Measurements from ENCODE around the gene JRKL. TPM values are rescaled to one million over a fixed set of nuclear protein-coding genes. Genes with fewer than 3 reads are reported as not detected.

Gene JRKL
- total RNA-seq, 1 donor from 2014 or later, result 7.2 TPM

DNA sequence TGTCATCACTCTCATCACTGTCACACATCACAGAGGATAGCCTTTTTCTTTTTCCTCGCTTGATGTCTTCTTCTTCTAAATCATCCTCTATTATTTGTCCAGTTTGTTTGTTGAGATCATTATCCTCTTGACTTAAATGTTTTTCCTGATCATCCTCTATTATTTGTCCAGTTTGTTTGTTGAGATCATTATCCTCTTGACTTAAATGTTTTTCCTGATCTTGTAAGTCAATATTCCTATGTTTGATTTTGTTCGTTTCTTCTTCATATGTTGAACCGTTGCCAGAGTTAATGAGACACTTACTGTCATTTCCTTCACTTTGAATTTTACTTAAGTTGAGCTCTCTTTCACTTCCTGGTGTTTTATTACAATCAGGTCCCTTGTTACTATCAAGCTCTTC lies 5.7 kb upstream of the JRKL start:
- Mint-ChIP-seq H3K27me3 (ENCODE audit: unreplicated experiment) (no peaks in the 10 kb centered on the region), H3K4me3 (ENCODE audit: unreplicated experiment) (no peak overlapping the region), H3K27ac (ENCODE audit: unreplicated experiment) (no peak overlapping the region), H3K36me3 (ENCODE audit: low read depth, unreplicated experiment) (no peaks in the 10 kb centered on the region), H3K9me3 (ENCODE audit: unreplicated experiment) (no peaks in the 10 kb centered on the region), H3K4me1 (ENCODE audit: unreplicated experiment) (peaks cover 5% of the 10 kb centered on the region)
- TF ChIP-seq, protein P1, sequence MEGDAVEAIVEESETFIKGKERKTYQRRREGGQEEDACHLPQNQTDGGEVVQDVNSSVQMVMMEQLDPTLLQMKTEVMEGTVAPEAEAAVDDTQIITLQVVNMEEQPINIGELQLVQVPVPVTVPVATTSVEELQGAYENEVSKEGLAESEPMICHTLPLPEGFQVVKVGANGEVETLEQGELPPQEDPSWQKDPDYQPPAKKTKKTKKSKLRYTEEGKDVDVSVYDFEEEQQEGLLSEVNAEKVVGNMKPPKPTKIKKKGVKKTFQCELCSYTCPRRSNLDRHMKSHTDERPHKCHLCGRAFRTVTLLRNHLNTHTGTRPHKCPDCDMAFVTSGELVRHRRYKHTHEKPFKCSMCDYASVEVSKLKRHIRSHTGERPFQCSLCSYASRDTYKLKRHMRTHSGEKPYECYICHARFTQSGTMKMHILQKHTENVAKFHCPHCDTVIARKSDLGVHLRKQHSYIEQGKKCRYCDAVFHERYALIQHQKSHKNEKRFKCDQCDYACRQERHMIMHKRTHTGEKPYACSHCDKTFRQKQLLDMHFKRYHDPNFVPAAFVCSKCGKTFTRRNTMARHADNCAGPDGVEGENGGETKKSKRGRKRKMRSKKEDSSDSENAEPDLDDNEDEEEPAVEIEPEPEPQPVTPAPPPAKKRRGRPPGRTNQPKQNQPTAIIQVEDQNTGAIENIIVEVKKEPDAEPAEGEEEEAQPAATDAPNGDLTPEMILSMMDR (IDR thresholded peaks at IDR 0.05; ENCODE audit: unreplicated experiment), result no peak
- DNase-seq (ENCODE audit: low spot score), result no peak

DNA sequence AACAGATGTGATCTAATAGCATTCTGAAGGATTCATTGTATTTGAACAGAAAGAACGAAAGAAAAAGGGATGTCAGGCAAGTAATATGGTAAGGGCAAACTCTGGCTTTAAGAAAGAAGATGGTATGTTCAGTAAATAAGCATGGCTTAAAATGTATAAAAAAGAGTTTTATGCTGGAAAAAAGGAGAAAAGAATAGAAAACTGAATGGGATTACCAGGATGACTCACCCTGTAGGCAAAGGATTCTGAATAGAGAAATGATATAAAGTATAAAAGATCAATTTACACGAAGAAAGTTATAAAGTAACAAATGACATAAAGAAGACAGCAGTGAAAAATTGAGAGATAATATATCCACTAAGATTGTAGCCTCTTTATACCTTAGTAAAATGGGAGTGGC lies 4.6 kb upstream of the JRKL start:
- no peak for DNase-seq (ENCODE audit: low spot score)
- Mint-ChIP-seq H3K9me3 (ENCODE audit: unreplicated experiment) (no peaks in the 10 kb centered on the region), H3K27ac (ENCODE audit: unreplicated experiment) (no peak overlapping the region), H3K27me3 (ENCODE audit: unreplicated experiment) (peaks cover 3% of the 10 kb centered on the region), H3K36me3 (ENCODE audit: low read depth, unreplicated experiment) (no peaks in the 10 kb centered on the region), H3K4me3 (ENCODE audit: unreplicated experiment) (no peak overlapping the region), H3K4me1 (ENCODE audit: unreplicated experiment) (peaks cover 8% of the 10 kb centered on the region)
- TF ChIP-seq, protein P1 (IDR thresholded peaks at IDR 0.05; ENCODE audit: unreplicated experiment), result no peak

DNA sequence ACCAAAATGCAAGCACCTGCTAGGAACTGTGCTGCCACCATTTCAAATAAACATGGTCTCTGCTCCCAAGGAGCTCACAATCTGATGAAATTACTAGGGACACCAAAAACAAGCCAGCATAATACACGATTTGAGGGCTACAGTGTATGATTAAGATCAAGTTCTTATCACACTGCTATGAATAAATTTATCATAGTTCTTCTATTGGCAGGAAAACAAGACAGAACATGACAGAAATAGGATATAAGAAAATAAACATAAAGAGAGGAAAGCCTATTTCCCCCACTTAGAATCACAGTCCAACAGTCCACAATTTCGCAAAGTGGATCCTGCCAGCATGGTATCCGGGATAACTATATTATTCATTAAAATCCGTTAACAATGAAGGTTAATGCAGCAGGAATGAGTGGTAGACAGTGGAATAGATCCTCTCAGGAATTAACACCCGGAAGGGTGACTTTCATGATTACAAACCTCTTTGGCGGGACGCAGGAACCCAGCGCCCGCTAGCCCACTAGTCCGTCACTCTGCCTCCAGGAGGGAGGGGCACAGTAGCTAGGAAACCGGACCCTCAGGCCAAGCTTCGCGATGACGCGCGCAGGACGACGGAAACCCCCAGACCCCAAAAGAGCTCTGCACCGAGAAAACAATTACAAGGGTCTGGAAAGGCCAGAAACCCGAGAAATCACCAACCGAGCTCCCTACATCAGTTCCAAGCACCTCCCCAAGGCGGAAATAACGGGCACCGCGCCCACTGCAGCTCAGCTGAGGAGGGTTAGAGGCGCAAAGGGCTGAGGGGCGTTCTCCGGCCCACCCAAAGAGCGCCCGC lies 708 bp upstream of the JRKL start:
- peak overlapping the region; percentile 98 for H3K4me3 Mint-ChIP-seq (ENCODE audit: unreplicated experiment)
- H3K4me1 Mint-ChIP-seq (ENCODE audit: unreplicated experiment), result peaks cover 15% of the 10 kb centered on the region
- peak overlapping the region; percentile 96 for H3K27ac Mint-ChIP-seq (ENCODE audit: unreplicated experiment)
- peak; percentile 68 for DNase-seq (ENCODE audit: low spot score)
- no peaks in the 10 kb centered on the region for H3K36me3 Mint-ChIP-seq (ENCODE audit: low read depth, unreplicated experiment)
- H3K27me3 Mint-ChIP-seq (ENCODE audit: unreplicated experiment), result peaks cover 5% of the 10 kb centered on the region
- no peaks in the 10 kb centered on the region for H3K9me3 Mint-ChIP-seq (ENCODE audit: unreplicated experiment)
- TF ChIP-seq, protein P1 (IDR thresholded peaks at IDR 0.05; ENCODE audit: unreplicated experiment), result no peak

DNA sequence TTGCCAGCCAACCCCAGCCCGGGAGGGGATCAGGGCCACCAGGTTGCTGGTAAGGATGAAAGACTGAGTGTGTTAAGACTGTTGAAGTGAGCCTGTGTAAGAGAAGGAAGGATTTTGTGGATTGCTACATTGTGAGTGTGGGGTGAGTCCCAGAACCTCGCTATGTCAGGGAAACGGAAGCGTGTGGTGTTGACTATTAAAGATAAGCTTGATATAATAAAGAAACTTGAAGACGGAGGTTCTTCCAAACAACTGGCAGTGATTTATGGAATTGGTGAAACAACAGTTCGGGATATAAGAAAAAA lies 627 bp downstream of the JRKL start:
- Mint-ChIP-seq H3K36me3 (ENCODE audit: low read depth, unreplicated experiment) (no peaks in the 10 kb centered on the region), H3K4me1 (ENCODE audit: unreplicated experiment) (peaks cover 15% of the 10 kb centered on the region), H3K27ac (ENCODE audit: unreplicated experiment) (peak overlapping the region; percentile 96), H3K27me3 (ENCODE audit: unreplicated experiment) (peaks cover 5% of the 10 kb centered on the region), H3K9me3 (ENCODE audit: unreplicated experiment) (no peaks in the 10 kb centered on the region), H3K4me3 (ENCODE audit: unreplicated experiment) (peak overlapping the region; percentile 98)
- DNase-seq (ENCODE audit: low spot score), result no peak
- TF ChIP-seq, protein P1 (IDR thresholded peaks at IDR 0.05; ENCODE audit: unreplicated experiment), result no peak

DNA sequence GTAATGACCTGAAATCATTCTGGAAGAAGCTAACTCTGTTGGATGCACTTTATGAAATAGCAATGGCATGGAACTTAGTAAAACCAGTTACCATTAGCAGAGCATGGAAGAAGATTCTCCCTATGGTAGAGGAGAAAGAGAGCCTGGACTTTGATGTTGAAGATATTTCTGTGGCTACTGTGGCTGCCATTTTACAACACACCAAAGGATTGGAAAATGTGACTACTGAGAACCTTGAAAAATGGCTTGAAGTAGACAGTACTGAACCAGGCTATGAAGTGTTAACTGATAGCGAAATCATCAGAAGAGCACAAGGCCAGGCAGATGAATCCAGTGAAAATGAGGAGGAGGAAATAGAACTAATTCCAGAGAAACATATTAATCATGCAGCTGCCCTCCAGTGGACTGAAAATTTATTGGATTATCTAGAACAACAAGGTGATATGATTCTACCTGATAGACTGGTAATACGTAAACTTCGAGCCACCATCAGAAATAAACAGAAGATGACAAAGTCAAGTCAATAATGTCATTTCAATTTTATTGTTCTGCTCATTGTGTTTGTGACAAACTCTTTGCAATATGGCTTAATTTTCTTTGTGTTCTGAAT lies 2.0 kb downstream of the JRKL start:
- no peak for DNase-seq (ENCODE audit: low spot score)
- Mint-ChIP-seq H3K9me3 (ENCODE audit: unreplicated experiment) (no peaks in the 10 kb centered on the region), H3K36me3 (ENCODE audit: low read depth, unreplicated experiment) (no peaks in the 10 kb centered on the region), H3K27me3 (ENCODE audit: unreplicated experiment) (peaks cover 5% of the 10 kb centered on the region), H3K4me3 (ENCODE audit: unreplicated experiment) (no peak overlapping the region), H3K4me1 (ENCODE audit: unreplicated experiment) (peaks cover 15% of the 10 kb centered on the region), H3K27ac (ENCODE audit: unreplicated experiment) (no peak overlapping the region)
- TF ChIP-seq, protein P1 (IDR thresholded peaks at IDR 0.05; ENCODE audit: unreplicated experiment), result no peak

Measured in endothelial cell (in vitro differentiated cells).